ENCODE measurements around the gene CNTNAP5. TPM values are rescaled to one million over a fixed set of nuclear protein-coding genes. Genes with fewer than 3 reads are reported as not detected.

CNTNAP5 gene
- total and polyA plus RNA-seq, 2 of the 4 experiments (the other 2 are of a cell fraction): not detected

DNA sequence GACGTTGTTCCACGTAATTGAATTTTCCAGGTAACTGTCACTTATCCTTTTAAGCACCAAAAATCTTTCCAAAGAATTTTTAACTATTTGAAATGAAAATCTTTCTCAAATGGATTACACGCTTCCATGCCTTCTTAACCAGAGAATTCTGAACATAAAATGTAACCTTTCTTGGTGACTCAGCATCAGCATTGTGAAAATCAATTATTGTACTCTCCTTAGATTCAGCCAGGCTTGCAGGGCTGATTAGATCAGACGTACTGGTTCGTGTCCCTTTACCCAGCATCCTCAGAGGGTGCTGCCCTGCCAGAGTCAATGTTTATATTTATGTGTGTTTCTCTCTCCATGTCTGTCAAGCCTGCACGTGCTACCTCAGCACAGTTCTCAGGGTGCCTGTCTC, 623.9 kb downstream of the CNTNAP5 start:
- Histone ChIP-seq H3K9me3 (ENCODE audit: control insufficient read depth, insufficient read depth, low read length) (no peaks in the 10 kb centered on the region), H3K18ac (ENCODE audit: low read depth, low read length) (no peak overlapping the region), H3K56ac (ENCODE audit: extremely low read depth, insufficient read depth, low read length) (no peak overlapping the region), H4K5ac (ENCODE audit: low read depth, low read length) (no peak overlapping the region), H2AK5ac (ENCODE audit: low read depth, low read length) (no peak overlapping the region), H2AFZ (replicated peaks; ENCODE audit: low read length, poor library complexity) (no peak overlapping the region), H3K9me1 (ENCODE audit: insufficient read depth, low read length) (no peaks in the 10 kb centered on the region), H2BK20ac (ENCODE audit: low read depth, low read length) (no peak overlapping the region), H2BK15ac (ENCODE audit: low read depth, low read length) (no peak overlapping the region), H3K4me2 (ENCODE audit: low read depth, low read length) (no peak overlapping the region), H4K8ac (ENCODE audit: low read depth in 2 of 2, low read length in 2 of 2) (no peak overlapping the region), H3K4me3 (ENCODE audit: insufficient read depth, low read depth, low read length) (no peak overlapping the region), H3K4me1 (ENCODE audit: control insufficient read depth, insufficient read depth, low read length) (no peaks in the 10 kb centered on the region), H3K27ac (ENCODE audit: insufficient read depth, low read length) (no peak overlapping the region), H3K79me1 (ENCODE audit: low read depth in 1 of 2, low read length in 2 of 2) (no peaks in the 10 kb centered on the region), H3K27me3 (ENCODE audit: control insufficient read depth, insufficient read depth, low read length) (no peaks in the 10 kb centered on the region), H2AK9ac (replicated peaks; ENCODE audit: low read depth, low read length, poor library complexity) (no peak overlapping the region), H4K20me1 (ENCODE audit: insufficient read depth, low read length) (no peaks in the 10 kb centered on the region), H2BK5ac (ENCODE audit: low read depth, low read length, poor library complexity, severe bottlenecking) (no peak overlapping the region), H3K9ac (ENCODE audit: low read depth, low read length) (no peak overlapping the region), H4K91ac (ENCODE audit: insufficient read depth, low read depth, low read length) (no peak overlapping the region), H3K4ac (ENCODE audit: low read depth, low read length) (no peak overlapping the region), H3K23ac (ENCODE audit: low read depth, low read length) (no peak overlapping the region), H2BK120ac (ENCODE audit: low read depth, low read length) (no peak overlapping the region), H3K36me3 (ENCODE audit: control insufficient read depth, insufficient read depth, low read length) (no peaks in the 10 kb centered on the region), H3K14ac (replicated peaks; ENCODE audit: low read depth, low read length) (no peak overlapping the region)
- in situ Hi-C loops (cut with MboI; ENCODE audit: low sequenced_read_pairs) (no loop called here), dilution Hi-C loops (cut with HindIII; ENCODE audit: low sequenced_read_pairs, unreplicated experiment) (no loop called here), intact Hi-C loops (cut with micrococcal nuclease) (no loop called here)
- BruUV-seq (replicated peaks): no TSS peak
- no peak for DNase-seq
- 67% methylated on average over 1 of the region's 6 CpGs; no CpG with 5 or more reads in 1 of the 2 experiments for WGBS, 2 experiments (ENCODE audit: extremely low coverage in 2 of 2, insufficient read length in 1 of 2)
- TF ChIP-seq, protein P1, sequence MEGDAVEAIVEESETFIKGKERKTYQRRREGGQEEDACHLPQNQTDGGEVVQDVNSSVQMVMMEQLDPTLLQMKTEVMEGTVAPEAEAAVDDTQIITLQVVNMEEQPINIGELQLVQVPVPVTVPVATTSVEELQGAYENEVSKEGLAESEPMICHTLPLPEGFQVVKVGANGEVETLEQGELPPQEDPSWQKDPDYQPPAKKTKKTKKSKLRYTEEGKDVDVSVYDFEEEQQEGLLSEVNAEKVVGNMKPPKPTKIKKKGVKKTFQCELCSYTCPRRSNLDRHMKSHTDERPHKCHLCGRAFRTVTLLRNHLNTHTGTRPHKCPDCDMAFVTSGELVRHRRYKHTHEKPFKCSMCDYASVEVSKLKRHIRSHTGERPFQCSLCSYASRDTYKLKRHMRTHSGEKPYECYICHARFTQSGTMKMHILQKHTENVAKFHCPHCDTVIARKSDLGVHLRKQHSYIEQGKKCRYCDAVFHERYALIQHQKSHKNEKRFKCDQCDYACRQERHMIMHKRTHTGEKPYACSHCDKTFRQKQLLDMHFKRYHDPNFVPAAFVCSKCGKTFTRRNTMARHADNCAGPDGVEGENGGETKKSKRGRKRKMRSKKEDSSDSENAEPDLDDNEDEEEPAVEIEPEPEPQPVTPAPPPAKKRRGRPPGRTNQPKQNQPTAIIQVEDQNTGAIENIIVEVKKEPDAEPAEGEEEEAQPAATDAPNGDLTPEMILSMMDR (conservative IDR thresholded peaks at IDR 0.05; ENCODE audit: low read depth, low read length): no peak
- TF ChIP-seq MXI1 (IDR thresholded peaks at IDR 0.05; ENCODE audit: borderline replicate concordance, low read depth, low read length): no peak
- no peak for TF ChIP-seq BHLHE40 (IDR thresholded peaks at IDR 0.05; ENCODE audit: low read depth, low read length)
- TF ChIP-seq RCOR1 (IDR thresholded peaks at IDR 0.05; ENCODE audit: insufficient replicate concordance, low read length): no peak
- TF ChIP-seq MAFK (IDR thresholded peaks at IDR 0.05; ENCODE audit: low read depth, low read length): no peak
- no peak for TF ChIP-seq SMC3 (IDR thresholded peaks at IDR 0.05; ENCODE audit: low read depth, low read length)
- no peak for TF ChIP-seq MAZ (IDR thresholded peaks at IDR 0.05; ENCODE audit: borderline replicate concordance, low read depth, low read length)
- no peak for TF ChIP-seq NFE2L2 (IDR thresholded peaks at IDR 0.05; ENCODE audit: low read depth, low read length)
- no peak for TF ChIP-seq RFX5 (IDR thresholded peaks at IDR 0.05; ENCODE audit: low read depth, low read length)
- no peak for TF ChIP-seq ELK1 (IDR thresholded peaks at IDR 0.05; ENCODE audit: borderline replicate concordance, low read depth, low read length)
- TF ChIP-seq RAD21 (IDR thresholded peaks at IDR 0.05; ENCODE audit: low read length): no peak
- TF ChIP-seq FOS (IDR thresholded peaks at IDR 0.05; ENCODE audit: low read depth, low read length): no peak
- no peak for TF ChIP-seq CEBPB (IDR thresholded peaks at IDR 0.05; ENCODE audit: low read depth, low read length)
- TF ChIP-seq CHD1 (IDR thresholded peaks at IDR 0.05; ENCODE audit: low read depth, low read length): no peak
- TF ChIP-seq POLR2A (IDR thresholded peaks at IDR 0.05; ENCODE audit: low read depth, low read length): no peak
- TF ChIP-seq, protein P2, sequence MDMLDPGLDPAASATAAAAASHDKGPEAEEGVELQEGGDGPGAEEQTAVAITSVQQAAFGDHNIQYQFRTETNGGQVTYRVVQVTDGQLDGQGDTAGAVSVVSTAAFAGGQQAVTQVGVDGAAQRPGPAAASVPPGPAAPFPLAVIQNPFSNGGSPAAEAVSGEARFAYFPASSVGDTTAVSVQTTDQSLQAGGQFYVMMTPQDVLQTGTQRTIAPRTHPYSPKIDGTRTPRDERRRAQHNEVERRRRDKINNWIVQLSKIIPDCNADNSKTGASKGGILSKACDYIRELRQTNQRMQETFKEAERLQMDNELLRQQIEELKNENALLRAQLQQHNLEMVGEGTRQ (IDR thresholded peaks at IDR 0.05; ENCODE audit: low read depth, low read length): no peak
- ATAC-seq (ENCODE audit: low read depth): no peak
- ChIA-PET POLR2A (ENCODE audit: unreplicated experiment) (no interaction called here), CTCF (no interaction called here)

Data from IMR-90 (cell line).